GM13976 (cell line): Measurements from ENCODE around the gene TMEM187.
A peak's percentile ranks its signal among the peaks of the same experiment; 100 is the strongest.

Experiments used
- DNase-seq: peaks from one replicate; pipeline ENCODE4 v3.0.0; 2012; ENCODE audit warnings: low spot score
- in situ Hi-C: fragments of 300-500 bp; cut with MboI; formaldehyde crosslinking; loops from one replicate; pipeline ENCODE4 v1.12.0; 2022; ENCODE audit warnings: low sequenced_read_pairs, mixed read lengths, inconsistent platforms; ENCODE audit not compliant: unreplicated experiment
- TF ChIP-seq, protein P1 (sequence below): IDR thresholded peaks from 2 replicates; pipeline ENCODE4 v1.5.1; 2012; ENCODE audit warnings: borderline replicate concordance, mild to moderate bottlenecking; ENCODE audit not compliant: insufficient read depth; ENCODE audit errors: extremely low read depth, missing control alignments, control extremely low read depth

The TMEM187 gene

DNA sequence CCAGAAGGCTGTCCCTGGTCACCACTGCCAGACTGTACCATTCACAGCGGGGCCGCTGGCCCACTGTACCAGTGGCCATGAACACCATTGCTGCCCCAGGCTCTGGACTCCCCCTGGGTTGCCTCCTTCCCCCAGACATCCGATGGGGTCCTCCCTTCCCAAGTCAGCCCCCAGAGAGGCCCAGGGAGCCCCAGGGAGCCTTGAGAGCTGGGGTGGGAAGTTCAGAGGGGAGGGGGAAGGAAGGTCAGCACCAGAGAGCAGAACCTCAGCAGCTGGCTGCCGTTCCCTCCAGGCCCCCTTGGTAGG lies 46.0 kb upstream of the TMEM187 start:
- TF ChIP-seq, protein P1, sequence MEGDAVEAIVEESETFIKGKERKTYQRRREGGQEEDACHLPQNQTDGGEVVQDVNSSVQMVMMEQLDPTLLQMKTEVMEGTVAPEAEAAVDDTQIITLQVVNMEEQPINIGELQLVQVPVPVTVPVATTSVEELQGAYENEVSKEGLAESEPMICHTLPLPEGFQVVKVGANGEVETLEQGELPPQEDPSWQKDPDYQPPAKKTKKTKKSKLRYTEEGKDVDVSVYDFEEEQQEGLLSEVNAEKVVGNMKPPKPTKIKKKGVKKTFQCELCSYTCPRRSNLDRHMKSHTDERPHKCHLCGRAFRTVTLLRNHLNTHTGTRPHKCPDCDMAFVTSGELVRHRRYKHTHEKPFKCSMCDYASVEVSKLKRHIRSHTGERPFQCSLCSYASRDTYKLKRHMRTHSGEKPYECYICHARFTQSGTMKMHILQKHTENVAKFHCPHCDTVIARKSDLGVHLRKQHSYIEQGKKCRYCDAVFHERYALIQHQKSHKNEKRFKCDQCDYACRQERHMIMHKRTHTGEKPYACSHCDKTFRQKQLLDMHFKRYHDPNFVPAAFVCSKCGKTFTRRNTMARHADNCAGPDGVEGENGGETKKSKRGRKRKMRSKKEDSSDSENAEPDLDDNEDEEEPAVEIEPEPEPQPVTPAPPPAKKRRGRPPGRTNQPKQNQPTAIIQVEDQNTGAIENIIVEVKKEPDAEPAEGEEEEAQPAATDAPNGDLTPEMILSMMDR: no peak
- DNase-seq: no peak
- in situ Hi-C loops: no loop called here

DNA sequence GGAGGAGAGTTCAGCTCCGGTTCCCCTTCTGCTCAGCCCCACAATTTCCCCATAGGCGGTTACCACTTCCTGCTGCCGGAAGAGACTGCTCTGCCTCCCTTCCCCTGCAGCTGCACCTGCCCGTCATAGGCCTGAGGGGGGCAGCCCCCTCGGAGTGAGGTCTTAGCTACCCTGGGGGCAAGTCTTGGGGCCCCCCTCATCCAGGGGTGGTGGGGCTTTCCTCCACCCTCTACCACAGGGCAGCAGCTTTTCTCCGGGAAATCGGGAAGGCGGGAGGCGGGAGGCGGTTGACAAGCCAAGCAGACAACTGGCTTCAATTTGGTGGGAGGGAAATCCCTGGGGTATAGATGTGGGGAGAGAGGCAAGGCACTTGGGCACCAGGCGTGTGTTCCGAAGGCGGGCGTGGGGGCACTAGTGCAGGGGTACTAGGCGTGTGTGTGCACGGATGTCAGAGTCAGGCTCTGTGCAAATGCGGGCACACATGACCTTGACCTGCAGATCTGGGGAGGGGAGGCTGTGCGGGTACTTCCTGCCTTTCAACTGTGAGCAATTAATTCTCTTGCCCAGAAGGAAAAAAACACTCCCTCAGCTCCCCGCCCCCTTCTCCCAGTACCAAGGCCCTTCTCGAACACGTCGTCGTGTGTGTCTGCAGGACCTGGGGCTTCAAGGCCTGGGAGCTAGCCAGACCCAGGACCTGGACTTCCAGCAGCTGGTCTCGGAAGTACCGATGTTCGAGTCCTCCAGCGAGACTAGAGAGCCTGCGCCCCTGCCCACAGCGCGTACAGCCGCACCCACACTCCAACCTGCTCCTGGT lies 45.5 kb upstream of the TMEM187 start:
- in situ Hi-C loops: no loop called here
- TF ChIP-seq, protein P1: no peak
- DNase-seq: peak; percentile 86

DNA sequence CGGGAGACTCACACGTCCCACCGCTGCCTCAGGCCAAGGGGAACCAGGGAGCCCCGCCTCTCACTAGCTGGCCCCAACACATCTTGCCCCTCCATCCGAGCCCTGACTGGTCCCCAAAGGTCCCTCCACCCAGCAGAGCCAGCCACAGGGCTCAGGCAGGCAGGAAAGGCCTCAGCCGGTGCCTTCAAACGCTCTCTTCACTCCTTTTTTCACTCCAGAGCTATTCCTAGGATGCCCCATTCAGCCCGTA lies 45.0 kb upstream of the TMEM187 start:
- in situ Hi-C loops: no loop called here
- DNase-seq: no peak
- TF ChIP-seq, protein P1: no peak

DNA sequence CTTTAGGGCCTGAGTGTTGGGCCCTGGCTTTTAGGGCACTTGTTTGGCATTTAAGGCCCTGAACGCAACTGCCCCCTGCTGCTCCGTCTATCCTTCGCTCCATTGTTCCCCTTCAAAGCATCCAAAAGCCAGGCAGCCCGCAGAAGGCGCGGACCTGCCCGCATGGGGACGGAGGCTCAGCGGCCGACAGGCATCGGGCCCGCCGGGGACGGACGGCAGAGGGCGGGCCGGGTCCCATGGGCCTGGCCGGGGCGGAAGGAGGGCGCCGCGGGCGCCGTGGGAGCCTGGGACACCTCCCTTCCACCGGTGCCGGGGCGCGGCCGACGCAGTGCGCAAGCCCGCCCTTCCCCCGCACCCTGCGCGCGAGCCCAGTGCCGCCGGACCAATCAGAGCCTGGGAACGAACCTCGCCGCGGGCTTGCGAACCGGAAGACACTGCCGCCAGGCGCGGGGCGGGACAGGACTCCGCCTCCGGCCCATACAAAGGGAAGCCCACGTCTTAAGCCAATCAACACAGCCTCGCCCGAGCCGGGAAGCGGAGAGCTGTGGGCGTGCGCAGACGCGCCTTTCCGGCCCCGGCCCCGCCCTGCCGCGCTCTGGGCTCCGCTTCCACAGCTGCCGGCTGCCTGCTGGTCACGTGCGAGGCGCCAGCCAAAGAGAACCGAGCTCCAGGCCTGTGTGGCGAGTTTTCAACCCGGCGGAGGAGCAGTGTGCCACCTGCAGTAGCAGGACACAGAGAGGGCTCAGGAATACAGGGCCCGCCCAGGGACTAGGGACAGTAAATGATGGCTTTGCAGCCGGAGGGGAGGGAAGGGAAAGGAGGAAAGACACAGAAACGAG lies 44.4 kb upstream of the TMEM187 start:
- TF ChIP-seq, protein P1: peak; percentile 9
- in situ Hi-C loops: no loop called here
- peak; percentile 95 for DNase-seq

DNA sequence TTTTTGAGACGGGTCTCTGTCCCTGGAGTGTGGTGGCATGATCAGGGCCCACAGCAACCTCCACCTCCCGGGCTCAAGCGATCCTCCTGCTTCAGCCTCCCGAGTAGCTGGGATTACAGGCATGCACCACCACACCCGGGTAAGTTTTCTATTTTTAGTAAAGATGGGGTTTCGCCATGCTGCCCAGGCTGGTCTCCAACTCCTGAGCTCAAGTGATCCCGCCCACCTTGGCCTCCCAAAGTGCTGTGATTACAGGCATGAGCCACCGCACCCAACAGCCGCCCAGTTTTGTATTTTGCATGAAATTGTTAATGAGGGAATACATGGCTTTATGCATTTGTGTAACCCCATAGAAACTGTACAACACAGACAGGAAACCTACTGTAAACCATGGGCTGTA lies 43.7 kb upstream of the TMEM187 start:
- DNase-seq: no peak

DNA sequence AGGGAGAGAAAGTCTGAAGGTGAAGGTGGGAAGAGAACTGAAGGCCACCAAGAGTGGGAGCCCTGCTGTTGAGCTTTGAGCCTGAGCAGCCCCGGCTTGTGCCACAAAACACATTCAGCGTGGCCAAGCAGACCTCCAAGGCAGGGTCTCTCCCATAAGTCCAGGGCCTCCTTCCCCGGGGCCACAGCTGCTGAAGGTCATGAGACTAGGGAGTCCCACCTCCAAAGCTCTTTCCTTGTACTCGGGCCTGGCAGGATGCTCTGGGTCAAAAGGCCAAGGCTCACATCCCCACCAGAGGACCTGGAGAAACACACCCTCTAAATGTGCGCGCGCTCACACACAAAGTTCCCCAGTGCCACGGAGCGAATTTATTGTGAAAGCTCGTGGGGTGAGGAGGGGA lies 43.0 kb upstream of the TMEM187 start:
- DNase-seq: no peak
- TF ChIP-seq, protein P1: no peak
- in situ Hi-C loops: no loop called here

More for the DNA sequence above, 43.7 kb upstream of the TMEM187 start:
- in situ Hi-C loops: no loop called here
- TF ChIP-seq, protein P1: no peak
